Left lobe of liver (tissue), 2 donors: ENCODE measurements around the gene GGA2. TPM values are rescaled to one million over a fixed set of nuclear protein-coding genes. Genes with fewer than 3 reads are reported as not detected.
"Not testable (repeated sequence)": the region's sequence is repeated elsewhere in the genome, so short reads cannot be mapped to it uniquely, and the experiment has no call there.

Experiments used
- ATAC-seq: fragments of 200-7000 bp; cut with Tn5 transposase; one replicate; pipeline ENCODE4 v1.9.1; 2020; ENCODE audit warnings: mild to moderate bottlenecking, moderate library complexity
- DNase-seq: peaks from one replicate; pipeline ENCODE4 v3.0.0-alpha.2; 2020; ENCODE audit warnings: low spot score
- total RNA-seq: library from RNA; stranded (reverse); gene quantifications from one replicate; pipeline ENCODE4 v1.2.1, GENCODE V29; 2021
- donor health status: DM: no; HTN: no; CAD: no; lungs with moderate emphysema.
- donor health status: DM: no; HTN: yes; CAD: no.

The GGA2 gene
- total RNA-seq, 1 donor from 2014 or later: 30.2 TPM

- ATAC-seq (no peak), DNase-seq (no peak)
Observed at GRCh38 chr16:23505180-23505665, 5.1 kb downstream of the GGA2 start.

DNA sequence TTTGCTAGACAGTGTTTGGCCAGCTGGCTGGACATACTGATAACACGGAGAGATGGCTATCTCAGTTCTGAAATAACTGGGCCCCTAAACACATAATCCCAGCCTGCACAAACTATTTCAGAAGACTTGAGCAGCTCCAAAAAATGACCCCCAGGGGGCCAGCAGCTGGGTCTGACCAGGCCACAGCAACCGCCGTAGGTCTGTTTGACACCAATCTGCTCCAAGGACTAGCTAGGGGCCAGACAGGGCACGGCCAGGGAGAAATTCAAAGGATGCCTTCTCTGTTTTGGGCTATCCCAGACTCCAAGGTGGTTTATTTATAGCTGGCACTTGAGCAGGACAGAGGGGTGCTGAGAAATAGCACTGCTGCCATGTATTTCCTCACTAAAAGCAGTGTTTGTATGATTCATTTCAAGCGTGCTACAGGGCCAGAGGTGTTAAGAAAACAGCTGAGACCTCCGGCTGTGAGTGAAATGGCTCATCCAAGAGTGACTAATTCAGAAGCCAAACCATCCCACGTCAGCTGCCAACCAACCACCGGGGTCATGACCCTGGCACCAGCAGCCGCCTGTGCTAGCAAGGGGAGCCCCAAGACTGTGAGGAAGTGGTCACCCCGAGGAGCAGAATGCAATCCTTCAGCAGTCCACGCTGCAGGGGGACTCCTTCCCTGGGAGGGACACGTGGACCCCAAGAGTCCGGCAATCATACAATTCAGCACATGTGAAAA, 5.7 kb downstream of the GGA2 start:
- peak; percentile 49 for DNase-seq
- peak; percentile 68 for ATAC-seq

- no peak for DNase-seq
- ATAC-seq: no peak
Observed at GRCh38 chr16:23504076-23504452, 6.2 kb downstream of the GGA2 start.

GRCh38 chr16:23502466-23502865, 7.8 kb downstream of the GGA2 start:
- DNase-seq (no peak), ATAC-seq (no peak)

DNA sequence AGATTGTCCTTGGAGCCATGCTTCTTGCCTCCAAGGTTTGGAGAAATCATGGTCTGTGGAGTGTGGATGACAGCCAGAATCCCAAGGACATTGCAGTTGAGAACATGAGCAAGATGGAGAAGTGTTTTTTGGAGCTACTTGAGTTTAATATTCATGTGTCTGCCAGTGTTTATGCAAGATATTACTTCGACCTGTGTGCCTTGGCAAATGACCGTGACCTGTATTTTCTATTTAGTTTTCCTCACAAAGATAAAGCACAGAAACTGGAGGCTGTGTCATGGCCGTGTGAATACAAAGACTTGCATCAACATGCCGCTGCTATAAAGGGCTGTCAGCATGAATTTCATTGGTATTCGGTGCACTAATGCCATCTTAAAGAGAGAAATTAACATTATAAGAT, 9.0 kb downstream of the GGA2 start:
- DNase-seq: no peak
- peak; percentile 55 for ATAC-seq

- ATAC-seq (no peak), DNase-seq (no peak)
Observed at GRCh38 chr16:23500862-23501225, 9.4 kb downstream of the GGA2 start.

DNA sequence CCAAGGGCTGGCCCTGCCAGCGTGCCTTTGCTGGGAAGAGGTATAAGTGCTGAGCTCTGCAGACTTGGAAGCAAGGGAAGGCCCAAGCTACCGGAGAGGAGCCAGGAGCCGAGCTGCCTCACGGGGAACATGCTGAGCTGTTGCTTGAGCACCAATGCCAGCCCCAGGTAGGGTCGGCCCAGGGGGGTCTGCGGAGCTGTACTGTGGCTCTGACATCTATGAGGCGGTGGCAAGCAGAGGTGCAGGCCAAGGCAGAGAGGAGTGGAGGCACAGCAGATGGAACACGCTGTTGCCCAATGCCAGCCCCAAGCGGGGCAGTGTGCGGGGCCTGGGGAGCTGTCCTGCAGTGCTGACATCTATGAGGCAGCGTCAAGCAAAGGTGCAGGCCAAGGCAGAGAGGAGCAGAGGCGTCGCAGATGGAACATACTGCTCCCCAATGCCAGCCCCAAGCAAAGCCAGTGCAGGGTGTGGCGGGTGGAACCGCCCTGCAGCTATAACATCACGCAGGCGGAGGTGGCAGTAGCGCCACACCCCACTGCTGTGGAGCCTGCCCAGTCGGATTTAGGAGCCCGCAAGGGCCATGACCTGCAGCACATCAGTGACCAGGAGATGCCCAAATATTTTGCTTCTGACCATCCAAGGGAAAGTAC, 10.0 kb downstream of the GGA2 start:
- no peak for ATAC-seq

DNA sequence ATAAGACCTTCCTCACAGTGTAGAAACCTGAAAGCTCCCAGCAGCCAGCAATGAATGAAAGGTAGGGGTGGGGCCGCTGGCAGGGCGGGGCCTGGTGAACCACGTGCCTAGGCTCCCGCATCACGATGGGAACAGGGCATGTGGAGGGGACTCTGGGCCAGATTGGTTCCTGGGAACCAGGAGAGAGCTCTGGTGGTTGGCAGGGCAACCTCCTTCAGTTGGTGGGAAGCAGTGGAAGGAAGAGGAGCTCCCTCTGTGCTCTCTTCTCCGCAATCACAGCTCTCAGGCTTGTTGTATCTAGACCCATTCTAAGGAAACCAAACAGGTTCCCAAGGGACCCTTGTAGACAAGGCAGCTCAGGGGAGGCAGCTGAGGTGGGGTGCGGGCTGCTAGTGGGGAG, 10.5 kb downstream of the GGA2 start:
- no peak for ATAC-seq
- no peak for DNase-seq

More for the DNA sequence above, 10.0 kb downstream of the GGA2 start:
- DNase-seq: no peak

DNA sequence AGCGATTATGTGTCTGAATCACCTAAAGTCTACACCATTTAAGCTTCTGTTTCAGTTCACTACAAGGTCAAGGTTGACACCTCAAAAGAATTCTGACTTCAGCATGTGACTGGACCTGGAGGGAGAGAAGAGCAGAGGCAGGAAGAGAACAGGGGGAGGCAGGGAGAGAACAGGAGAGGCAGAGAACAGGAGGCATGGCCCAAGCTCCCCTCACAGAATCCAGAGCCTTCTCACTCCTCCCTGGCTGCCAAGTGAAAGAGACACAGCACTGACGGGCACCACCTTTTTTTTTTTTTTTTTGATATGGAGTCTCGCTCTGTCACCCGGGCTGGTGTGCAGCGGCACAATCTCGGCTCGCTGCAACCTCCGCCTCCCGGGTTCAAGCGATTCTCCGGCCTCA, 11.4 kb downstream of the GGA2 start:
- no peak for DNase-seq
- no peak for ATAC-seq

- ATAC-seq: no peak
- no peak for DNase-seq
Observed at GRCh38 chr16:23497543-23497868, 12.8 kb downstream of the GGA2 start.

- ATAC-seq (peak; percentile 75), DNase-seq (peak; percentile 64)
Observed at GRCh38 chr16:23496821-23497542, 13.3 kb downstream of the GGA2 start.

DNA sequence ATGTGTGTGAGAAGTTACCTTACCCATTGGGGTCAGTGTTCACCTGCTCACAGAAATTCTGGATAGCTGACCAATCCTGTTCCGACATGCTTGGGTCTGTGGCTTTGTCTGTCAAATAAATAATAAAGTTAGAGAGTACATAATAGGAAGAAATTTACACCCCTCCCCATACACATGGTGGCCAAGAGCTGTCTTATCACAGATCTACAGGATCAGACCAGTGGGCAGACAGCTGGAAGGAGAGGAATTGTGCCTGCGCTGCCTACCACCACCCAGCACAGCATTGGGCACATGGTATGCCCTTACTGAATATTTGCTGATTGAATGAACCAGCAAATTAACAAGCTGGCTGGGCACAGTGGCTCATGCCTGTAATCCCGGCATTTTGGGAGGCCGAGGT, 14.6 kb downstream of the GGA2 start:
- ATAC-seq (no peak), DNase-seq (no peak)

DNA sequence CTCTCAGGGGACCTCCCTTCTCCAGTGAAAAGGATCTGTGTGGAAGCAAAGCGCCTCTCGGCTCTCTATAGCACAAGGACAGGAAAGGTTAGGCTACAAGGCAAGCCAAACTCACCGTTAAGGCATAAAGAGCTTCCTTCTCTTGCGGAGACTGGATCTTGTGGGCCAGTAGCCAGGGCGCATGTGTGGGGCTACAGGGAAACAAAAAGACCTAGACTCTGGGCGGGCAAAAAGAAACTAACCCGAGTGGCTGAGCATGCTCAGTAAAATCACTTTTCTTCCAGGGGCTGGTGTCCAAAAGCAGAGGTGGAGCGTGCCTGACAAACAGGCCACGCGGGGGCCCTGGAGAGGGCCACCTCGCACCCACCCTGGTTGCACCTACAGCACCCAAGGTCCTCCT, 16.1 kb downstream of the GGA2 start:
- no peak for DNase-seq
- ATAC-seq: no peak

GRCh38 chr16:23491490-23492391, 18.6 kb downstream of the GGA2 start:
- no peak for ATAC-seq
- no peak for DNase-seq

- DNase-seq (no peak), ATAC-seq (no peak)
Observed at GRCh38 chr16:23486480-23486879, 23.8 kb downstream of the GGA2 start.

GRCh38 chr16:23485841-23486240, 24.5 kb downstream of the GGA2 start:
- ATAC-seq (no peak), DNase-seq (no peak)

GRCh38 chr16:23485257-23485614, 25.1 kb downstream of the GGA2 start:
- ATAC-seq (no peak), DNase-seq (no peak)

GRCh38 chr16:23484510-23485256, 25.6 kb downstream of the GGA2 start:
- DNase-seq: no peak

DNA sequence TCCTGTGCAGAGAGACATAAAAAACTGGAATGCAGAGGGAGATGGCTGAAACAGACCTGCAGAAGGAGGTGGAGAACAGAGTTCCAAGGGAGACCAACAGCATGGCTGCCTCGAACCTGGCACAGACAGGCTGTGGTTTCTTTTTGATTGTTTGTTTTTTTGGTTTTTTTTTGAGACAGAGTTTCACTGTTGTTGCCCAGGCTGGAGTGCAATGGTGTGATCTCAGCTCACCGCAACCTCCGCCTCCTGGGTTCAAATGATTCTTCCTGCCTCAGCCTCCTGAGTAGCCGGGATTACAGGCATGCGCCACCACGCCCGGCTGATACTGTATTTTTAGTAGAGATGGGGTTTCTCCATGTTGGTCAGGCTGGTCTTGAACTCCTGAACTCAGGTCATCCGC, 26.8 kb downstream of the GGA2 start:
- ATAC-seq, DNase-seq: not testable (repeated sequence)

More at GRCh38 chr16:23484510-23485256, 25.6 kb downstream of the GGA2 start:
- no peak for ATAC-seq

DNA sequence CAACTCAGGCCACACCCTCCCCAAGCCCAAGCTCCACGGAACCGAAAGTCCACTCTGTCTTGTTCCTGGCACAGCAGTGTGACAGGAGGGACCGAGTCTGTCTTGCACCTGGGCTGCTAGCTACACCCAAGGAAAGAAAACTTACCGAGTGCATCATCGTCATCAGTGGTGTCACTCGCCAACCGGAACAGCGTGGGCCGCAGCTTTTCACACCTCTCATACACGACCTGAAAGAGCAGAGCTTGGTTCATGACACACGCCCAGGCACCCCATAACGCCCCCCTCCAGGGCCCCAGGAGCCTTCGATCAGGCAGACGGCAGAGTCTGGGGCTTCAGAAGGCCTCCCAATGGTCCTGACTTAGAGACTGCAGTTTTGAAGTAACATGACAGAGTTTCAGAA, 27.5 kb downstream of the GGA2 start:
- DNase-seq (no peak), ATAC-seq (no peak)
